ENCODE measurements around the gene PPP1R26.

The PPP1R26 gene

GRCh38 chr9:135517407-135517822 is 37.8 kb downstream of the PPP1R26 start:
- H3F3A ChIP-seq (ENCODE audit: insufficient read depth, low read length), result no peaks in the 10 kb centered on the region
- H3K4me1 ChIP-seq (ENCODE audit: insufficient read depth, low read length, severe bottlenecking), result no peaks in the 10 kb centered on the region
- TF ChIP-seq EZH2 (IDR thresholded peaks at IDR 0.05; ENCODE audit: borderline replicate concordance, low read length) (no peak), CTCF (IDR thresholded peaks at IDR 0.05; ENCODE audit: low read length) (no peak)
- H3K4me2 ChIP-seq (ENCODE audit: low read length), result no peak overlapping the region
- H3K36me3 ChIP-seq (ENCODE audit: insufficient read depth, low read length), result no peaks in the 10 kb centered on the region
- no peaks in the 10 kb centered on the region for H3K9me2 ChIP-seq (ENCODE audit: low read depth, low read length)
- H3K27ac ChIP-seq (ENCODE audit: low read depth, low read length, poor library complexity, severe bottlenecking), result no peak overlapping the region
- no peaks in the 10 kb centered on the region for H3K79me2 ChIP-seq (ENCODE audit: insufficient read depth, low read length)
- no peaks in the 10 kb centered on the region for H3K9me3 ChIP-seq (ENCODE audit: low read length)
- H3K9ac ChIP-seq (ENCODE audit: low read length), result no peak overlapping the region
- H4K20me1 ChIP-seq (ENCODE audit: insufficient read depth, low read length), result no peaks in the 10 kb centered on the region
- H3K27me3 ChIP-seq (ENCODE audit: insufficient read depth, low read length), result peaks cover 6% of the 10 kb centered on the region; the same call in 1 of the 2 replicates
- no peak overlapping the region for H3K4me3 ChIP-seq (ENCODE audit: low read depth, low read length, poor library complexity, severe bottlenecking)
- H2AFZ ChIP-seq (ENCODE audit: low read length), result no peak overlapping the region

- no peak overlapping the region for H3K4me2 ChIP-seq (ENCODE audit: low read length)
- H3K27me3 ChIP-seq (ENCODE audit: insufficient read depth, low read length), result peaks cover 6% of the 10 kb centered on the region; the same call in 1 of the 2 replicates
- H3K9me2 ChIP-seq (ENCODE audit: low read depth, low read length), result no peaks in the 10 kb centered on the region
- TF ChIP-seq EZH2 (IDR thresholded peaks at IDR 0.05; ENCODE audit: borderline replicate concordance, low read length) (no peak), CTCF (IDR thresholded peaks at IDR 0.05; ENCODE audit: low read length) (no peak)
- no peak overlapping the region for H3K4me3 ChIP-seq (ENCODE audit: low read depth, low read length, poor library complexity, severe bottlenecking)
- H3K27ac ChIP-seq (ENCODE audit: low read depth, low read length, poor library complexity, severe bottlenecking), result no peak overlapping the region
- no peak overlapping the region for H2AFZ ChIP-seq (ENCODE audit: low read length)
- no peaks in the 10 kb centered on the region for H4K20me1 ChIP-seq (ENCODE audit: insufficient read depth, low read length)
- H3F3A ChIP-seq (ENCODE audit: insufficient read depth, low read length), result no peaks in the 10 kb centered on the region
- no peaks in the 10 kb centered on the region for H3K79me2 ChIP-seq (ENCODE audit: insufficient read depth, low read length)
- no peak overlapping the region for H3K9ac ChIP-seq (ENCODE audit: low read length)
- H3K4me1 ChIP-seq (ENCODE audit: insufficient read depth, low read length, severe bottlenecking), result no peaks in the 10 kb centered on the region
- no peaks in the 10 kb centered on the region for H3K36me3 ChIP-seq (ENCODE audit: insufficient read depth, low read length)
- no peaks in the 10 kb centered on the region for H3K9me3 ChIP-seq (ENCODE audit: low read length)
Observed at GRCh38 chr9:135519179-135519971, 39.8 kb downstream of the PPP1R26 start.

- no peaks in the 10 kb centered on the region for H4K20me1 ChIP-seq (ENCODE audit: insufficient read depth, low read length)
- no peaks in the 10 kb centered on the region for H3K4me1 ChIP-seq (ENCODE audit: insufficient read depth, low read length, severe bottlenecking)
- no peak for TF ChIP-seq CTCF (IDR thresholded peaks at IDR 0.05; ENCODE audit: low read length)
- TF ChIP-seq EZH2 (IDR thresholded peaks at IDR 0.05; ENCODE audit: borderline replicate concordance, low read length), result no peak
- no peak within 1 kb of the TSS for H2AFZ ChIP-seq (ENCODE audit: low read length)
- H3K27ac ChIP-seq (ENCODE audit: low read depth, low read length, poor library complexity, severe bottlenecking), result no peak within 1 kb of the TSS
- H3K4me3 ChIP-seq (ENCODE audit: low read depth, low read length, poor library complexity, severe bottlenecking), result no peak within 1 kb of the TSS
- no peaks in the 10 kb centered on the region for H3K9me3 ChIP-seq (ENCODE audit: low read length)
- H3K4me2 ChIP-seq (ENCODE audit: low read length), result no peak within 1 kb of the TSS
- H3K9ac ChIP-seq (ENCODE audit: low read length), result no peak within 1 kb of the TSS
- H3K36me3 ChIP-seq (ENCODE audit: insufficient read depth, low read length), result no peaks in the 10 kb centered on the region
- H3K27me3 ChIP-seq (ENCODE audit: insufficient read depth, low read length), result no peaks in the 10 kb centered on the region
- no peaks in the 10 kb centered on the region for H3K79me2 ChIP-seq (ENCODE audit: insufficient read depth, low read length)
- no peaks in the 10 kb centered on the region for H3K9me2 ChIP-seq (ENCODE audit: low read depth, low read length)
- H3F3A ChIP-seq (ENCODE audit: insufficient read depth, low read length), result no peaks in the 10 kb centered on the region
Observed at GRCh38 chr9:135520916-135521607, 41.5 kb downstream of the PPP1R26 start, which contains the start of gene LCN1. Gene LCN1 (plus strand): TSS chr9:135521440. CDS start chr9:135521498, 58 bp downstream.
